Measurements from ENCODE around the gene TSSK3. TPM values are rescaled to one million over a fixed set of nuclear protein-coding genes. Genes with fewer than 3 reads are reported as not detected.

The TSSK3 gene
- total RNA-seq, 1 experiment from 2014 or later: 4.3 TPM

GRCh38 chr1:32338637-32339145 is 23.6 kb upstream of the TSSK3 start:
- Histone ChIP-seq H3K36me3 (ENCODE audit: insufficient read depth, low read length, poor library complexity, severe bottlenecking) (peaks cover 8% of the 10 kb centered on the region), H3K4me3 (ENCODE audit: low read depth, low read length, poor library complexity, severe bottlenecking) (no peak overlapping the region), H3K27me3 (replicated peaks; ENCODE audit: insufficient read depth, low read depth, low read length, poor library complexity) (no peaks in the 10 kb centered on the region), H3K9me3 (ENCODE audit: low read depth, low read length, poor library complexity, severe bottlenecking) (no peaks in the 10 kb centered on the region), H3K27ac (ENCODE audit: low read depth, low read length, poor library complexity, severe bottlenecking) (no peak overlapping the region), H3K4me1 (ENCODE audit: insufficient read depth, low read length, poor library complexity, severe bottlenecking) (peaks cover 15% of the 10 kb centered on the region)
- DNase-seq (ENCODE audit: low spot score): no peak
- no TSS peak for BruUV-seq (replicated peaks)
- POLR2A ChIA-PET (ENCODE audit: low non-redundant PET): no interaction called here
- TF ChIP-seq, protein P1, sequence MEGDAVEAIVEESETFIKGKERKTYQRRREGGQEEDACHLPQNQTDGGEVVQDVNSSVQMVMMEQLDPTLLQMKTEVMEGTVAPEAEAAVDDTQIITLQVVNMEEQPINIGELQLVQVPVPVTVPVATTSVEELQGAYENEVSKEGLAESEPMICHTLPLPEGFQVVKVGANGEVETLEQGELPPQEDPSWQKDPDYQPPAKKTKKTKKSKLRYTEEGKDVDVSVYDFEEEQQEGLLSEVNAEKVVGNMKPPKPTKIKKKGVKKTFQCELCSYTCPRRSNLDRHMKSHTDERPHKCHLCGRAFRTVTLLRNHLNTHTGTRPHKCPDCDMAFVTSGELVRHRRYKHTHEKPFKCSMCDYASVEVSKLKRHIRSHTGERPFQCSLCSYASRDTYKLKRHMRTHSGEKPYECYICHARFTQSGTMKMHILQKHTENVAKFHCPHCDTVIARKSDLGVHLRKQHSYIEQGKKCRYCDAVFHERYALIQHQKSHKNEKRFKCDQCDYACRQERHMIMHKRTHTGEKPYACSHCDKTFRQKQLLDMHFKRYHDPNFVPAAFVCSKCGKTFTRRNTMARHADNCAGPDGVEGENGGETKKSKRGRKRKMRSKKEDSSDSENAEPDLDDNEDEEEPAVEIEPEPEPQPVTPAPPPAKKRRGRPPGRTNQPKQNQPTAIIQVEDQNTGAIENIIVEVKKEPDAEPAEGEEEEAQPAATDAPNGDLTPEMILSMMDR (conservative IDR thresholded peaks at IDR 0.05; ENCODE audit: low read depth, low read length): no peak
- no peak for TF ChIP-seq EZH2 (IDR thresholded peaks at IDR 0.05; ENCODE audit: borderline replicate concordance, low read depth, low read length, poor library complexity, severe bottlenecking)
- CTCF ChIA-PET: no interaction called here
- intact Hi-C loops (cut with micrococcal nuclease; ENCODE audit: unreplicated experiment): loop anchor here (5.0 to 10.0 kb wide), 2 partner anchors 54 to 114 kb away; partner anchors contain the start of genes BSDC1, EIF3I and TMEM234

GRCh38 chr1:32339363-32339978 is 22.9 kb upstream of the TSSK3 start:
- Histone ChIP-seq H3K9me3 (ENCODE audit: low read depth, low read length, poor library complexity, severe bottlenecking) (no peaks in the 10 kb centered on the region), H3K4me1 (ENCODE audit: insufficient read depth, low read length, poor library complexity, severe bottlenecking) (peaks cover 15% of the 10 kb centered on the region), H3K36me3 (ENCODE audit: insufficient read depth, low read length, poor library complexity, severe bottlenecking) (peaks cover under 1% of the 10 kb centered on the region), H3K27ac (ENCODE audit: low read depth, low read length, poor library complexity, severe bottlenecking) (no peak overlapping the region), H3K4me3 (ENCODE audit: low read depth, low read length, poor library complexity, severe bottlenecking) (no peak overlapping the region), H3K27me3 (replicated peaks; ENCODE audit: insufficient read depth, low read depth, low read length, poor library complexity) (no peaks in the 10 kb centered on the region)
- intact Hi-C loops (cut with micrococcal nuclease; ENCODE audit: unreplicated experiment): loop anchor here (5.0 to 10.0 kb wide), 2 partner anchors 53 to 115 kb away; partner anchors contain the start of genes BSDC1, EIF3I and TMEM234
- BruUV-seq (replicated peaks): no TSS peak
- TF ChIP-seq, protein P1 (conservative IDR thresholded peaks at IDR 0.05; ENCODE audit: low read depth, low read length): no peak
- no peak for TF ChIP-seq EZH2 (IDR thresholded peaks at IDR 0.05; ENCODE audit: borderline replicate concordance, low read depth, low read length, poor library complexity, severe bottlenecking)
- CTCF ChIA-PET: no interaction called here
- DNase-seq (ENCODE audit: low spot score): no peak
- POLR2A ChIA-PET (ENCODE audit: low non-redundant PET): no interaction called here

DNA sequence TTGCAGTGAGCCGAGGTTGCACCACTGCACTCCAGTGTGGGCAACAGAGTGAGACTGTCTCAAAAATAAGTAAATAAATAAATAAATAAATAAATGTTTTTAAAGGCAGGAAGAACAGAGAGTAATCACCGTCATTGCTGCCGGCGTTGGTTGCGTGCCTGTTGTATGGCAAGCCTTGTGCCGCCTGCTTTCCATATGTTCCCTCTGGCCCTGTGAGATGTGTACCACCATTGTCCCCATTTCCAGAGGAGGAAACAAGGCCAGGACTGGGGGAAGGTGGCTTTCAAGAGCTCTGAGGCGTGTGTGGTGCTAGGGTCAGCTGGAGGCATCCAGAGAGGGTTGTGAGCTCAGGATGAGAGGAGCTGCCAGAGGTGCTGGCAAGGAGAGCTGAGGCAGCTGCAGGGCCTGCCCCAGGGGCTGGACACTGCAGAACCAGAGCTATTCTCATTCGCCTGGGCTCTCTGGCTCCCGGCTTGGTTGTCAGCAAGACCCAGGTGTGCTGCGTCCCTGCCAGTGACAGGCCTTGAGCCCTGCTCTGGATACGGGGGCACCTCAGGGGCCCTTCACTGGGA is 21.1 kb upstream of the TSSK3 start:
- Histone ChIP-seq H3K27me3 (replicated peaks; ENCODE audit: insufficient read depth, low read depth, low read length, poor library complexity) (no peaks in the 10 kb centered on the region), H3K27ac (ENCODE audit: low read depth, low read length, poor library complexity, severe bottlenecking) (no peak overlapping the region)

More for the DNA sequence above, 21.1 kb upstream of the TSSK3 start:
- POLR2A ChIA-PET (ENCODE audit: low non-redundant PET): no interaction called here
- Histone ChIP-seq H3K4me3 (ENCODE audit: low read depth, low read length, poor library complexity, severe bottlenecking) (no peak overlapping the region), H3K36me3 (ENCODE audit: insufficient read depth, low read length, poor library complexity, severe bottlenecking) (no peaks in the 10 kb centered on the region), H3K4me1 (ENCODE audit: insufficient read depth, low read length, poor library complexity, severe bottlenecking) (peaks cover 15% of the 10 kb centered on the region), H3K9me3 (ENCODE audit: low read depth, low read length, poor library complexity, severe bottlenecking) (no peaks in the 10 kb centered on the region)
- intact Hi-C loops (cut with micrococcal nuclease; ENCODE audit: unreplicated experiment): no loop called here
- DNase-seq (ENCODE audit: low spot score): no peak
- CTCF ChIA-PET: no interaction called here
- no TSS peak for BruUV-seq (replicated peaks)
- TF ChIP-seq, protein P1 (conservative IDR thresholded peaks at IDR 0.05; ENCODE audit: low read depth, low read length): no peak
- no peak for TF ChIP-seq EZH2 (IDR thresholded peaks at IDR 0.05; ENCODE audit: borderline replicate concordance, low read depth, low read length, poor library complexity, severe bottlenecking)
